Hepatocyte (in vitro differentiated cells): Measurements from ENCODE around the gene ANKRD13B.

ENCODE experiments used
- EZH2phosphoT487 ChIP-seq: fragments of 200-600 bp; sonication (generic); IDR thresholded peaks from one replicate; pipeline ENCODE4 v1.6.1; 2018; ENCODE audit warnings: antibody characterized with exemption, mild to moderate bottlenecking, low read depth, moderate library complexity; ENCODE audit not compliant: unreplicated experiment, severe bottlenecking
- TF ChIP-seq, protein P1 (sequence below): fragments of 200-600 bp; sonication (generic); IDR thresholded peaks from 2 replicates; pipeline ENCODE4 v1.5.1; 2016; ENCODE audit warnings: antibody characterized with exemption, mild to moderate bottlenecking; ENCODE audit not compliant: poor library complexity

DNA sequence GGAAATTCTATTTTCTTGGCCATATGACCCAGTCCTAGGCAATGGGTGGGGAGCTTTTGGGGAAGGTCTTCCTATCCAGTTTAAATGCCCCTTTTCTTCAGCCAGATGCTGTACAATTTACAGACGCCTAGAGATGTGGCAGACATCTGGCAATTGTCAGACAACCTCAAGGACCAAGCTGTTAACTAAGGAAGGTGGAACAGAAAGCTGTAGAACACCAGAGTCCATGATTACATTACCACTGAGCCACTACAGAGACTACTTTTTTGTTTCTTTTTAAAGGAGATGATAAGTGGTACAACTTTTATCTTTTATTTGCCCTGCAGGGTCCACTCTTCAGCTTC is 50.9 kb downstream of the ANKRD13B start:
- TF ChIP-seq, protein P1, sequence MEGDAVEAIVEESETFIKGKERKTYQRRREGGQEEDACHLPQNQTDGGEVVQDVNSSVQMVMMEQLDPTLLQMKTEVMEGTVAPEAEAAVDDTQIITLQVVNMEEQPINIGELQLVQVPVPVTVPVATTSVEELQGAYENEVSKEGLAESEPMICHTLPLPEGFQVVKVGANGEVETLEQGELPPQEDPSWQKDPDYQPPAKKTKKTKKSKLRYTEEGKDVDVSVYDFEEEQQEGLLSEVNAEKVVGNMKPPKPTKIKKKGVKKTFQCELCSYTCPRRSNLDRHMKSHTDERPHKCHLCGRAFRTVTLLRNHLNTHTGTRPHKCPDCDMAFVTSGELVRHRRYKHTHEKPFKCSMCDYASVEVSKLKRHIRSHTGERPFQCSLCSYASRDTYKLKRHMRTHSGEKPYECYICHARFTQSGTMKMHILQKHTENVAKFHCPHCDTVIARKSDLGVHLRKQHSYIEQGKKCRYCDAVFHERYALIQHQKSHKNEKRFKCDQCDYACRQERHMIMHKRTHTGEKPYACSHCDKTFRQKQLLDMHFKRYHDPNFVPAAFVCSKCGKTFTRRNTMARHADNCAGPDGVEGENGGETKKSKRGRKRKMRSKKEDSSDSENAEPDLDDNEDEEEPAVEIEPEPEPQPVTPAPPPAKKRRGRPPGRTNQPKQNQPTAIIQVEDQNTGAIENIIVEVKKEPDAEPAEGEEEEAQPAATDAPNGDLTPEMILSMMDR = no peak
- no peak for TF ChIP-seq EZH2phosphoT487
